ENCODE data around the gene RELT. TPM values are rescaled to one million over a fixed set of nuclear protein-coding genes. Genes with fewer than 3 reads are reported as not detected.

RELT gene
- total RNA-seq, 1 donor from 2014 or later, result 5.2 TPM

DNA sequence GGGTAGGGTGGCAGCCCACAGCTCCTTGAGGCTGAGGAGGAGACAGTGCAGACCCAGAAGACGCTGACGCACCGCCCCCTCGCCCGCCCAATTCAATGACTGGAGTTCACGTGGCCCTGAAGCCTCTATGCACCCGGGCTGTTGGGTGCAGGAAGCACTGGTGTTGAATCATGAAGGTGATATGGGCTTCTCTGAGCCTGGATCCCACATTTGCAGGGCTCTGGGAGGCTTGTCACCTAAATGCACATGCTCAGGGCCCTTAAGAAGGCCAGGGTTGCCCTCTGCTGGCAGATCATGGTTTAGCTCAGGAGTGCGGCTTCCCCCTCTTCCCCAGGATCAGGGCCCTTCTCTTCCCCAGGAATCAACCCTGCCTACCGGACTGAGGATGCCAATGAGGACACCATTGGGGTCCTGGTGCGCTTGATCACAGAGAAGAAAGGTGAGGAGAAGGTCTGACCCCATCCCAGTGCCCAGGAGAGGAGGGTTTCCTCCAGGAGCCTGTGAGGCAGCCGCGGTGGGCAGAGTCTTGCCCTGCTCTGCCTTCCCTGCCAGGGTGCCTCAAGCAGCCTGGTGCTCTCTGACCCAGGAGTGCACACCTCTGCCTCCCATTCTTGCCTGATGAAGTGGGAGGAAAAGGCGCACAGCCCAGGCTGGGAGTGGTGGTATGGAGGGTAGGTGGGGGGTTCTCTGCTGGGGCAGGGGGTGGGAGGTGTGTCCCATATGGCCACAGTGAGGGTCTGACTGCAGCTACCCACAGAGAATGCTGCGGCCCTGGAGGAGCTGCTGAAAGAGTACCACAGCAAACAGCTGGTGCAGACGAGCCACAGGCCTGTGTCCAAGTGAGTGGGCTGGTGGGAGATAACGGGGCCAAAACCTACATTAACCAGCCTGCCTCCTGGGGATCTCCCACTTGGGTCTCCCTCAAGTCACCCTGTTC lies 17.5 kb downstream of the RELT start:
- Mint-ChIP-seq H3K36me3 (ENCODE audit: low read depth, unreplicated experiment) (peaks cover 7% of the 10 kb centered on the region), H3K27ac (ENCODE audit: unreplicated experiment) (no peak overlapping the region), H3K4me3 (ENCODE audit: unreplicated experiment) (no peak overlapping the region), H3K4me1 (ENCODE audit: low read depth, unreplicated experiment) (peaks cover 4% of the 10 kb centered on the region), H3K27me3 (ENCODE audit: low read depth, unreplicated experiment) (no peaks in the 10 kb centered on the region), H3K9me3 (ENCODE audit: unreplicated experiment) (peaks cover 5% of the 10 kb centered on the region)
- peaks cover 15% of the 10 kb centered on the region for H3K79me2 ChIP-seq (ENCODE audit: insufficient read depth, low read length)
- H3K4me1 ChIP-seq (ENCODE audit: insufficient read depth, low read length), result peaks cover 16% of the 10 kb centered on the region
- no peaks in the 10 kb centered on the region for H3K36me3 ChIP-seq (ENCODE audit: insufficient read depth, low read length)
- TF ChIP-seq, protein P1, sequence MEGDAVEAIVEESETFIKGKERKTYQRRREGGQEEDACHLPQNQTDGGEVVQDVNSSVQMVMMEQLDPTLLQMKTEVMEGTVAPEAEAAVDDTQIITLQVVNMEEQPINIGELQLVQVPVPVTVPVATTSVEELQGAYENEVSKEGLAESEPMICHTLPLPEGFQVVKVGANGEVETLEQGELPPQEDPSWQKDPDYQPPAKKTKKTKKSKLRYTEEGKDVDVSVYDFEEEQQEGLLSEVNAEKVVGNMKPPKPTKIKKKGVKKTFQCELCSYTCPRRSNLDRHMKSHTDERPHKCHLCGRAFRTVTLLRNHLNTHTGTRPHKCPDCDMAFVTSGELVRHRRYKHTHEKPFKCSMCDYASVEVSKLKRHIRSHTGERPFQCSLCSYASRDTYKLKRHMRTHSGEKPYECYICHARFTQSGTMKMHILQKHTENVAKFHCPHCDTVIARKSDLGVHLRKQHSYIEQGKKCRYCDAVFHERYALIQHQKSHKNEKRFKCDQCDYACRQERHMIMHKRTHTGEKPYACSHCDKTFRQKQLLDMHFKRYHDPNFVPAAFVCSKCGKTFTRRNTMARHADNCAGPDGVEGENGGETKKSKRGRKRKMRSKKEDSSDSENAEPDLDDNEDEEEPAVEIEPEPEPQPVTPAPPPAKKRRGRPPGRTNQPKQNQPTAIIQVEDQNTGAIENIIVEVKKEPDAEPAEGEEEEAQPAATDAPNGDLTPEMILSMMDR (IDR thresholded peaks at IDR 0.05; ENCODE audit: insufficient read depth, low read depth, low read length), result peak; percentile 85
- TF ChIP-seq EZH2 (IDR thresholded peaks at IDR 0.05; ENCODE audit: insufficient read depth, low read length), result no peak
- no peaks in the 10 kb centered on the region for H3K9me3 ChIP-seq (ENCODE audit: insufficient read depth, low read depth, low read length)
- H3K4me3 ChIP-seq (ENCODE audit: insufficient read depth, low read depth, low read length), result no peak overlapping the region
- peak; percentile 23 for FAIRE-seq
- H3K9ac ChIP-seq (ENCODE audit: low read length), result peak overlapping the region; percentile 33
- no peak overlapping the region for H2AFZ ChIP-seq (ENCODE audit: low read depth, low read length)
- H4K20me1 ChIP-seq (ENCODE audit: insufficient read depth, low read length), result peaks cover 31% of the 10 kb centered on the region
- DNase-seq (ENCODE audit: low read depth), result peak; percentile 58
- H3K27me3 ChIP-seq (ENCODE audit: insufficient read depth, low read length), result no peaks in the 10 kb centered on the region
- H3K4me2 ChIP-seq (ENCODE audit: low read length), result peak overlapping the region; percentile 30
- H3K27ac ChIP-seq (ENCODE audit: low read depth, low read length), result no peak overlapping the region

DNA sequence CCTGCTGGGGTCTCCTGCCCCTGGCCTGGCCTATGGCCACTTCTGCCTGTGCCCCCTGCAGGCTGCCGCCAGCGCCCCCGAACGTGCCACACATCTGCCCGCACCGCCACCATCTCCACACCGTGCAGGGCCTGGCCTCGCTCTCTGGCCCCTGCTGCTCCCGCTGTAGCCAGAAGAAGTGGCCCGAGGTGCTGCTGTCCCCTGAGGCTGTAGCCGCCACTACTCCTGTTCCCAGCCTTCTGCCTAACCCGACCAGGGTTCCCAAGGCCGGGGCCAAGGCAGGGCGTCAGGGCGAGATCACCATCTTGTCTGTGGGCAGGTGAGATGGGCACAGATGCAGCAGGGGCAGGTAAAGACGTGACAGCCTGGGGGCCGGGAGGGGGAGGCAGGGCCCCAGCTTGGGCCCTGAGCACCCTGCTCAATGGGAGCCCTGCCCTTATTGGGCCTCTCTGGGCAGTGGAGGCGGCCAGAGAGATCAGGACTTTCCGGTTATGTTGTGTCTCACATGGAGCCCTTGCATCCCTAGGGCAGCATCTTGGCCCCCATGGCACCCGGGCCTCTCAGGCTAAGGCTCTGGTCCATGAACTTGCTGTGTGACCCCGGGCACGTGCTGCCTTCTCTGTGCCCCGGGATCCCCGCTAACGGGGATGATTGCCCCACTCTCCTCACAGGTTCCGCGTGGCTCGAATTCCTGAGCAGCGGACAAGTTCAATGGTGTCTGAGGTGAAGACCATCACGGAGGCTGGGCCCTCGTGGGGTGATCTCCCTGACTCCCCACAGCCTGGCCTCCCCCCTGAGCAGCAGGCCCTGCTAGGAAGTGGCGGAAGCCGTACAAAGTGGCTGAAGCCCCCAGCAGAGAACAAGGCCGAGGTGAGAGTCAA lies 18.5 kb downstream of the RELT start:
- Mint-ChIP-seq H3K27me3 (ENCODE audit: low read depth, unreplicated experiment) (no peaks in the 10 kb centered on the region), H3K4me1 (ENCODE audit: low read depth, unreplicated experiment) (peaks cover 12% of the 10 kb centered on the region), H3K36me3 (ENCODE audit: low read depth, unreplicated experiment) (peaks cover 5% of the 10 kb centered on the region), H3K9me3 (ENCODE audit: unreplicated experiment) (peaks cover 2% of the 10 kb centered on the region), H3K4me3 (ENCODE audit: unreplicated experiment) (no peak overlapping the region), H3K27ac (ENCODE audit: unreplicated experiment) (no peak overlapping the region)
- FAIRE-seq, result no peak
- Histone ChIP-seq H2AFZ (ENCODE audit: low read depth, low read length) (no peak overlapping the region), H3K9ac (ENCODE audit: low read length) (no peak overlapping the region), H3K36me3 (ENCODE audit: insufficient read depth, low read length) (no peaks in the 10 kb centered on the region), H3K4me2 (ENCODE audit: low read length) (no peak overlapping the region), H4K20me1 (ENCODE audit: insufficient read depth, low read length) (peaks cover 25% of the 10 kb centered on the region), H3K27ac (ENCODE audit: low read depth, low read length) (no peak overlapping the region), H3K4me3 (ENCODE audit: insufficient read depth, low read depth, low read length) (no peak overlapping the region), H3K9me3 (ENCODE audit: insufficient read depth, low read depth, low read length) (no peaks in the 10 kb centered on the region), H3K27me3 (ENCODE audit: insufficient read depth, low read length) (no peaks in the 10 kb centered on the region), H3K4me1 (ENCODE audit: insufficient read depth, low read length) (peaks cover 20% of the 10 kb centered on the region), H3K79me2 (ENCODE audit: insufficient read depth, low read length) (peaks cover 11% of the 10 kb centered on the region)
- TF ChIP-seq, protein P1 (IDR thresholded peaks at IDR 0.05; ENCODE audit: insufficient read depth, low read depth, low read length), result no peak
- TF ChIP-seq EZH2 (IDR thresholded peaks at IDR 0.05; ENCODE audit: insufficient read depth, low read length), result no peak
- DNase-seq (ENCODE audit: low read depth), result no peak

Data from astrocyte (in vitro differentiated cells and primary cell).